Cardiac muscle cell (in vitro differentiated cells and primary cell): ENCODE measurements around the gene SLC19A1. TPM values are rescaled to one million over a fixed set of nuclear protein-coding genes. Genes with fewer than 3 reads are reported as not detected.
"Not testable (repeated sequence)": the region's sequence is repeated elsewhere in the genome, so short reads cannot be mapped to it uniquely, and the experiment has no call there.

ENCODE experiments used
- DNase-seq, 2 donors: peaks; one replicate each; pipeline versions ENCODE4 v3.0.0 to v3.0.0-alpha.2; 2010 to 2017; ENCODE audit warnings: low read depth in 1 of 2, low spot score in 1 of 2
- H3K27ac ChIP-seq: fragments of 200-600 bp; sonication (generic); 2 replicates; pipeline ENCODE4 v1.5.1; 2016
- H3K27me3 ChIP-seq: fragments of 200-600 bp; sonication (generic); 2 replicates; pipeline ENCODE4 v1.6.0; 2016; ENCODE audit warnings: control low read depth
- H3K36me3 ChIP-seq: fragments of 200-600 bp; sonication (generic); 2 replicates; pipeline ENCODE4 v1.5.1; 2016; ENCODE audit warnings: control low read depth
- H3K4me1 ChIP-seq: fragments of 200-600 bp; sonication (generic); 2 replicates; pipeline ENCODE4 v1.8.1; 2017; ENCODE audit warnings: low read depth, mild to moderate bottlenecking, mixed run types
- H3K4me3 ChIP-seq: fragments of 200-600 bp; sonication (generic); 2 replicates; pipeline ENCODE4 v1.5.1; 2016; ENCODE audit warnings: mild to moderate bottlenecking
- H3K9me3 ChIP-seq: fragments of 200-600 bp; sonication (generic); 2 replicates; pipeline ENCODE4 v1.5.1; 2017; ENCODE audit warnings: low read depth, mild to moderate bottlenecking, control low read depth
- CTCF ChIP-seq: IDR thresholded peaks from 2 replicates; pipeline ENCODE4 v1.5.1; 2012; ENCODE audit warnings: low read depth, mild to moderate bottlenecking, low read length
- polyA plus RNA-seq: library from polyadenylated mRNA; unstranded; fragments of >200 nt; fragmentation: Nextera tagmentation; extraction: Ambion mirVana; gene quantifications from 2 replicates; pipeline ENCODE4 v1.2.1, GENCODE V29; 2016
- total RNA-seq: library from RNA; depleted of rRNA; stranded (reverse); fragments of >200 nt; gene quantifications from 2 replicates; pipeline ENCODE4 v1.2.3, GENCODE V29; 2016

SLC19A1 gene
- total and polyA plus RNA-seq, 2 experiments from 2014 or later: 25.4 to 50.3 TPM

GRCh38 chr21:45530423-45531113, 11.7 kb downstream of the SLC19A1 start:
- DNase-seq: no peak
- no peaks in the 10 kb centered on the region for H3K27me3 ChIP-seq
- peaks cover 19% of the 10 kb centered on the region for H3K4me1 ChIP-seq
- H3K9me3 ChIP-seq: no peaks in the 10 kb centered on the region
- no peak overlapping the region for H3K4me3 ChIP-seq
- no peak for TF ChIP-seq CTCF
- no peaks in the 10 kb centered on the region for H3K36me3 ChIP-seq
- H3K27ac ChIP-seq: no peak overlapping the region

- TF ChIP-seq CTCF: no peak
- H3K4me3 ChIP-seq: no peak overlapping the region
- H3K27ac ChIP-seq: no peak overlapping the region
- H3K4me1 ChIP-seq: peaks cover 21% of the 10 kb centered on the region
- no peaks in the 10 kb centered on the region for H3K36me3 ChIP-seq
- no peaks in the 10 kb centered on the region for H3K27me3 ChIP-seq
- DNase-seq: no peak
- H3K9me3 ChIP-seq: no peaks in the 10 kb centered on the region
Observed at GRCh38 chr21:45529785-45530422, 12.3 kb downstream of the SLC19A1 start.

GRCh38 chr21:45528981-45529784, 13.1 kb downstream of the SLC19A1 start:
- H3K27me3 ChIP-seq: no peaks in the 10 kb centered on the region
- DNase-seq: no peak
- TF ChIP-seq CTCF: no peak
- H3K4me1 ChIP-seq: peaks cover 18% of the 10 kb centered on the region
- H3K36me3 ChIP-seq: no peaks in the 10 kb centered on the region
- no peaks in the 10 kb centered on the region for H3K9me3 ChIP-seq
- no peak overlapping the region for H3K27ac ChIP-seq
- H3K4me3 ChIP-seq: no peak overlapping the region

GRCh38 chr21:45528028-45528705, 14.1 kb downstream of the SLC19A1 start:
- H3K9me3 ChIP-seq: no peaks in the 10 kb centered on the region
- TF ChIP-seq CTCF: no peak
- H3K4me3 ChIP-seq: no peak overlapping the region
- H3K4me1 ChIP-seq: peaks cover 11% of the 10 kb centered on the region
- no peaks in the 10 kb centered on the region for H3K36me3 ChIP-seq
- peak overlapping the region; percentile 60 for H3K27ac ChIP-seq
- DNase-seq: no peak
- H3K27me3 ChIP-seq: no peaks in the 10 kb centered on the region

- DNase-seq: peak in 1 of 2 donors; percentile 71
- not testable (repeated sequence) for H3K36me3 ChIP-seq, H3K27me3 ChIP-seq, H3K9me3 ChIP-seq, H3K4me3 ChIP-seq
- Histone ChIP-seq H3K27ac (peak overlapping the region; percentile 86), H3K4me1 (peaks cover 11% of the 10 kb centered on the region)
Observed at GRCh38 chr21:45527151-45527999, 14.9 kb downstream of the SLC19A1 start.
